Stimulated activated CD4-positive, alpha-beta T cell treated with anti-CD3 and anti-CD28 coated beads, Interleukin-1b, Interleukin-23, amount 100 ng/mL, for 48 hours (primary cell): ENCODE measurements around the gene PTPRJ.

Experiments used
- DNase-seq: peaks from one replicate; pipeline ENCODE4 v3.0.0-alpha.2; 2020

Gene PTPRJ

GRCh38 chr11:47998345-47998732, 18.0 kb downstream of the PTPRJ start:
- no peak for DNase-seq

GRCh38 chr11:47998733-47999359, 18.5 kb downstream of the PTPRJ start:
- no peak for DNase-seq

- no peak for DNase-seq
Observed at GRCh38 chr11:48000432-48000831, 20.1 kb downstream of the PTPRJ start.

- DNase-seq = peak; percentile 87
Observed at GRCh38 chr11:48001438-48002021, 21.2 kb downstream of the PTPRJ start.

GRCh38 chr11:48002561-48002960, 22.2 kb downstream of the PTPRJ start:
- DNase-seq = no peak

GRCh38 chr11:48003926-48004325, 23.6 kb downstream of the PTPRJ start:
- no peak for DNase-seq

- no peak for DNase-seq
Observed at GRCh38 chr11:48004456-48004855, 24.1 kb downstream of the PTPRJ start.

- peak; percentile 63 for DNase-seq
Observed at GRCh38 chr11:48005136-48005535, 24.8 kb downstream of the PTPRJ start.

- no peak for DNase-seq
Observed at GRCh38 chr11:48005831-48006270, 25.5 kb downstream of the PTPRJ start.

GRCh38 chr11:48006301-48006992, 26.1 kb downstream of the PTPRJ start:
- DNase-seq = peak; percentile 67

GRCh38 chr11:48007677-48008076, 27.3 kb downstream of the PTPRJ start:
- DNase-seq = no peak

- peak; percentile 88 for DNase-seq
Observed at GRCh38 chr11:48008951-48009270, 28.6 kb downstream of the PTPRJ start.

GRCh38 chr11:48011102-48011797, 30.9 kb downstream of the PTPRJ start:
- no peak for DNase-seq

GRCh38 chr11:48011798-48012391, 31.5 kb downstream of the PTPRJ start:
- peak; percentile 69 for DNase-seq

- DNase-seq = peak; percentile 71
Observed at GRCh38 chr11:48013269-48013901, 33.0 kb downstream of the PTPRJ start.

- DNase-seq = no peak
Observed at GRCh38 chr11:48014917-48015316, 34.6 kb downstream of the PTPRJ start.

- DNase-seq = peak; percentile 57
Observed at GRCh38 chr11:48017105-48017830, 36.9 kb downstream of the PTPRJ start.

GRCh38 chr11:48017831-48018527, 37.6 kb downstream of the PTPRJ start:
- no peak for DNase-seq

GRCh38 chr11:48018528-48019216, 38.3 kb downstream of the PTPRJ start:
- no peak for DNase-seq

- DNase-seq = peak; percentile 48
Observed at GRCh38 chr11:48019217-48019584, 38.8 kb downstream of the PTPRJ start.

GRCh38 chr11:48019595-48019994, 39.2 kb downstream of the PTPRJ start:
- DNase-seq = no peak
